Esophagus squamous epithelium (tissue), 4 donors: Measurements from ENCODE around the gene HEG1.

Experiments
- CTCF ChIP-seq, 6 experiments: fragments of 450-650 bp in 4 of 6; fragments of 200-600 bp in 2 of 6; sonication (generic) in 2 of 6; IDR thresholded peaks; one replicate each; pipeline ENCODE4 v1.5.1; 2016 to 2019; ENCODE audit warnings: antibody characterized with exemption in 6 of 6, mild to moderate bottlenecking in 4 of 6, moderate library complexity in 4 of 6
- POLR2A ChIP-seq, 4 donors: fragments of 450-650 bp; IDR thresholded peaks; one replicate each; pipeline ENCODE4 v1.6.1; 2017; ENCODE audit warnings: antibody characterized with exemption in 4 of 4, mild to moderate bottlenecking in 4 of 4, moderate library complexity in 3 of 4

GRCh38 chr3:125058959-125059358, 3.2 kb upstream of the HEG1 start:
- TF ChIP-seq CTCF (IDR thresholded peaks at IDR 0.05), result no peak
- no peak for TF ChIP-seq POLR2A (IDR thresholded peaks at IDR 0.05)
